SH-SY5Y (cell line): ENCODE data around the gene CES5A.

Experiments
- GATA2 ChIP-seq: IDR thresholded peaks from 2 replicates; pipeline ENCODE4 v1.6.1; 2011; ENCODE audit warnings: mild to moderate bottlenecking, low read depth, low read length
- GATA3 ChIP-seq: IDR thresholded peaks from 2 replicates; pipeline ENCODE4 v1.6.1; 2011; ENCODE audit warnings: low read depth, mild to moderate bottlenecking, low read length, moderate library complexity

GRCh38 chr16:55812951-55813350 lies 62.2 kb downstream of the CES5A start:
- TF ChIP-seq GATA2 (no peak), GATA3 (no peak)
